NCI-H1105 (cell line): ENCODE results near the gene RAB3B.
"Not testable (repeated sequence)": the region's sequence is repeated elsewhere in the genome, so short reads cannot be mapped to it uniquely, and the experiment has no call there.

ENCODE experiments used
- DNase-seq: peaks from one replicate; lab custom pipeline; 2025; lab: John Stamatoyannopoulos, UW

RAB3B gene, protein sequence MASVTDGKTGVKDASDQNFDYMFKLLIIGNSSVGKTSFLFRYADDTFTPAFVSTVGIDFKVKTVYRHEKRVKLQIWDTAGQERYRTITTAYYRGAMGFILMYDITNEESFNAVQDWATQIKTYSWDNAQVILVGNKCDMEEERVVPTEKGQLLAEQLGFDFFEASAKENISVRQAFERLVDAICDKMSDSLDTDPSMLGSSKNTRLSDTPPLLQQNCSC

DNA sequence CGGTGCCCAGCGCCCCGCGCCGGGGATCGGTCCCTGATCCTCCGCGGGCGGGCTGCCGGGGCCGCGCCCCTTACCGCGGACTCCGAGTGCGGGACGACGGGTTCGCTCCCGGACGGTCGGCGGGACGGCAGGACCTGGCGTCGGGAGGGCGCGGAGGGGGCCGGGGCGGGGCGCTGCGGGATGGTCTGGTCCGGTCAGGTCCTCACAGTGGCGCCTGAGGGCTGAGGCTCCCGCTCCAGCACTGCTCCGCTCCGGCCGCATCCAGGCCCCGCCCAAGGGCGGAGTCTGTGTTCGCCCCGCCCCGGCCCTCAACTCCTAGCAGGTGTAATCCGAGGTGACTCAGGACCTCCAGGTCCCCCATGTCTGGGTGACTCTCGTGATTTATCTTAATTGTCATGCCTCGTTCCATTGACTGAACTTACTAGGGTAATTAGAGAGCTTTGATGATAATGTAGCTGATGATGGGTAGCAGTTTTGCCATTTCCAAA lies at the start of gene RAB3B:
TSS of gene RAB3B (minus strand) at position 223 of the 488 bp plus-strand sequence. CDS start 13,583 bp downstream, outside the sequence.
- DNase-seq, result peak; percentile 77

DNA sequence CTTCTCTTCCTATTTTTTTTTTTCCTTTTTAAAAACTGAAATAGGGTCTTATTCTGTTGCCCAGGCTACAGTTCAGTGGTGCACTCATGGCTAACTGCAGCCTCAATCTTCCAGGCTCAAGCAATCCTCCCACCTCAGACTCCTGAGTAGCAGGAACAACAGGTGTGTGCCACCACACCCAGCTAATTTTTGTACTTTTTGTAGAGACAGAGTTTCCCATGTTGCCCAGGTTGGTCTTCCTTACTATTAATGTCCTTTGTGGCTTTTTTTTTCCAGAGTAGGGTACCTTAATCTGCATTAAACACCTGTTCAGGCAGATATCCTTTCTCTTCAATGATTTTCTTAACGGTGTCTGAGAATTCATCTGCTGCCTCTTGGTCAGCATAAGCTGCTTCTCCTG lies 47.4 kb upstream of the RAB3B start:
- DNase-seq, result no peak

DNA sequence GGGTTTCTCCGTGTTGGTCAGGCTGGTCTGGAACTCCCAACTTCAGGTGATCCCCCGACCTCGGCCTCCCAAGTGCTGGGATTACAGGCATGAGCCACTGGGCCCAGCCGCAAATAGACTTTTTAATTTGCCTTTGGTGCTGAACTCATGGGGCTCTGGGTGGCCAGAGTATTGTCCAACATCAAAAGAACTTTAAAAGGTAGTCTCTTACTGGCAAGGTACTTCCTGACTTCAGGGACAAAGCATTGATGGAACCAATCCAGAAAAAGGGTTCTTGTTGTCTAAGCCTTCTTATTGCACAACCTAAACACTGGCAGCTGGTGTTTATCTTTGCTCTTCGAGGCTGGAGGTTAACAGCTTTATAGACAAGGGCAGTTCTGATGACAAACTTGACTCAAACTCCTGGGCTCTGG lies 46.9 kb upstream of the RAB3B start:
- DNase-seq, result no peak

DNA sequence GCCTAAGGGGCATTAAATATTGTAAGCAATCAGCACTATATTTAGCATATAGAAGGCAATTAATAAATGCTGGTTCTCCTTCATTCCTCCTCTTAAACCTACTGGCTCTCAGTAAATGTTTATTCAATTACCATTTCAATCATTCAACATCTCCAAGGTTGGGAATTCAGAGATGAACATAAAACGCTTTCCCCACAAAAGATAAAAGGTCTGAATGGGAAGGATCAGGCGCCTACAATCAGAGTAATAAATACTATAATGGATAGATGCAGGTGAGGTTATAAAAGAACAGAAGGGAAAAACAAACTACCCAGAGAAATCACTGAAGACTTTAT lies 43.5 kb upstream of the RAB3B start:
- DNase-seq, result no peak

DNA sequence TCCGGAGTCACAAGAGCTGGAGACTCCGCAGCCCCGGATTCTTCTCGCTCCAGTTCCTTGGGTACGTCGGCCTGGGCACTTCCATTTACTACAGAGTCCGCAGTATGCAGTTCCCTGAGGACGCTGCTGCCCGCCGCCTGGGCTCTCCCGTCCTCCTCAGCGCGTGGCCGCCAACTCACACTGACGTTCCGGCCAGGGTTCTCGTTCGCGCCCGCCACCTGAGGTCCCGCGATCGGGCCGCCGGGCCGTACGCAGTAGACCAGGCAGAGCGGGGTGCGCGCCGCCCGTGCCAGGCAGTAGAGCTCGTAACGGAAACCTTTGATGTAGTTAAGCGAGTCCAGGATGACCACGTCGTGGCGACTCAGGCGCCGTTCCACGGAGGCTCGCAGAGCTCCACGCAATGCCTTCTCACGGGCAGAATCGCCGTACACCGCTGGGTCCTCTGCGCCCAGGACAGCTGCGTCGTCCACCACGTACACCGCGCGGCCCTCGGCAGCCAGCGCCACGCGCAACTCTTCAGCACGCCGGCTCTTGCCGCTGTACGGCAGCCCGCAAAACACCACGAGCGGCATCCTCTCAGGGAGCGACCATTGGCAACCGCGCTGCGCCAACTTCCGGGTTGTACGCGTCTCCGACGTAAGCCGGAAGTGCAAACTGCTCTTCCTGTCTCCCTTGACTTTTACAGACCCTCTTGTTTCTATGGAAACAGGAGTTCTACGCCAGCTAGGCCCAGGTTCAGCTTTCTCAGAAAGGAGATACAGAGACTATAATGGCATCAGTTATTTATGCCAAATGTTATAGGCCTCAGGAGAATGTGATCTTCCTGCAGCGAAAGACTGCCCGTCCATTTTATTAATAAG lies 42.9 kb upstream of the RAB3B start, which contains the start of gene KTI12:
TSS of gene KTI12 (minus strand) at position 621 of the 860 bp plus-strand sequence. CDS start at position 572, 49 bp downstream.
- DNase-seq, result peak; percentile 96

DNA sequence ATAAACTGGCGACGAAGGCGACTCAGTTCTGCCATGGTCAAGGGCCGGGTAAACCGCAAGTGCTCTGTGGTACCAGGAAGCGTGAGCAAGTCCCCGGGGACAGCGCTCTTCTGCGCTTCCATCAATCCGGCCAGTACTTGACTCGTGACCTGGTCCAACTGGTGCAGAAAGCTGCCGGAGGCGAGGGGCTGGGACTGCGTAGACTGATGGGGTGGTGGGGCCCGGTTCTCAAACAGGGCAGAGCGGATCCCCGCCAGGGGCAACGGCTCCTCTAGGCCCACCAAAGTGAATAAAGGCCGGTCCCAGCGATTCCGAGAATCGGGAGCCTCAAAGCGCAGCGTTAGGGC lies 42.3 kb upstream of the RAB3B start:
- no peak for DNase-seq

DNA sequence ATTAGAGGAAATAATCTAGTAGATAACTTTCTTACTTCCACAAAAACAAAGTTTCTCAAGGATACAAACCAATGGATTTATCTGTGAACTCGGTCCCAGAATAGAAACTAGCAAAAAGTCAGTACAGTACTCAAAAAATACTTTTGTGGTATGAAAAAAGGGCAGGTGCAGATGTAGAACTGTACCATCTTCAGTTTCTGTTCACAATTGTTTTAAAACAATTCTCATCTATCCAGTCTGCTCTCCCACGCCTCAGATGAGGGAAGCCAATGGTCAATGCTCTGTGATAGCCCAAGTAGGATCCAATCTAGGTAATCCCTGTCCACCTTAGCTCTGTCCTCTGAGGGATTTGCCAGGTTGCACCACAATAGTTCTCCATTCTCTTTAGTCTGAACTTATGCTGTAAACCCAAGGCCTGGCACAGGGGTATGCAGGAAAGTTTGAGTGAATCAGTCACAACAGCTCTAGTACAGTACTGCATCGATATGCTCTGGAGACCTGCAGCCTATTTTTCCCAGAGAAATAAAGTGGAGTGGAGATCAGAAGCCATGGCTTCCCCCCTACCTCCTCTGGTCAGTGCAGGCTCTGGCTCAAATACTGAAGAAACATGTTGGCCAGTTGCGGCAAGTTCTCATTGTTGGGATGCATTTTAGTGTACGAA lies 41.8 kb upstream of the RAB3B start:
- DNase-seq, result no peak

DNA sequence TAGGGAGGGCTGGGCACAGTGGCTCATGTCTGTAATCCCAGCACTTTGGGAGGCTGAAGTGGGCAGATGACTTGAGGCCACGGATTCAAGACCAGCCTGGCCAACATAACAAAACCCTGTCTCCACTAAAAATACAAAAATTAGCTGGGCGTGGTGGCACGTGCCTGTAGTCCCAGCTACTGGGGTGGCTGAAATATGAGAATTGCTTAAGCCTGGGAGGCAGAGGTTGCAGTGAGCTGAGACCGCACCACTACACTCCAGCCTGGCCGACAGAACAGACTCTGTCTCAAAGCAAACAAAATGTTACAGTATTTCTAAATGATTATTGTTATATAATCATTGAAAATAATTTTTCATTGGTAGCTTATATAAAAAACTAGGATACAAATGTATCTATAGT lies 38.3 kb upstream of the RAB3B start:
- not testable (repeated sequence) for DNase-seq

DNA sequence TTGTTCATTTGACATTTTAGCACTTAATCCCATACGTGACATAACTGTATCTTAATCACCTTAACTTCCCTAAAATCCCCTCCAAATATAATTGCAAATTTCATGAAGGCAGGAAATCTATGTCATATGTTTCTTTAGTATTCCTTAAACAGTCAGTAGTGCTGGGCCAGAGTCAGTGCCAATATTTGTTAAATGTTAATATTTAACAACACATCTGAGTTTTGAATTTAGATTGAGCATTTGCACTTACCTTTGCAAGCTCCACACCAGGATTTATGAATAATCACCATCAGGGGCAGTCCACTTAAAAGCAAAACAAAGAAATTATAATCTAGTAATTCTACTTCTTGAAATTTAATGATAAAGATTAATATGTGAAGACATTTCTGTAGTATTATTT lies 37.8 kb upstream of the RAB3B start:
- DNase-seq, result no peak

DNA sequence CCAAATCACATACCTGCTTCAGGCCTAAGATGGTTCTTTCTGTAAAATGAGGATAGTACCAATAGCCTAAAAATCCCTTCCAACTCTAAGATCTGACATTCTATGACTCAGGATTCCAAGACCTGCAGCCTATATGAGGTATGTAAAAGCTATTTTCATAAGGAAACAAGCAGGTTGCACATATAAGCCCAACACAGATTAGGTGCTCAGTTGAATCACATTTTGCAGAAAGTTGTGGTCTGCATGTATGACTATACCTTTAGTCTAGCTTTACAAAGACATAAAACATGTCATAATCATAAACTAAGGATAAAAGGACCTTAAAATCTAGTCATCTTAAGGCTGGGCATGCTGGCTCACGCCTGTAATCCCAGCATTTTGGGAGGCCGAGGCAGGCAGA lies 35.8 kb upstream of the RAB3B start:
- DNase-seq, result no peak

DNA sequence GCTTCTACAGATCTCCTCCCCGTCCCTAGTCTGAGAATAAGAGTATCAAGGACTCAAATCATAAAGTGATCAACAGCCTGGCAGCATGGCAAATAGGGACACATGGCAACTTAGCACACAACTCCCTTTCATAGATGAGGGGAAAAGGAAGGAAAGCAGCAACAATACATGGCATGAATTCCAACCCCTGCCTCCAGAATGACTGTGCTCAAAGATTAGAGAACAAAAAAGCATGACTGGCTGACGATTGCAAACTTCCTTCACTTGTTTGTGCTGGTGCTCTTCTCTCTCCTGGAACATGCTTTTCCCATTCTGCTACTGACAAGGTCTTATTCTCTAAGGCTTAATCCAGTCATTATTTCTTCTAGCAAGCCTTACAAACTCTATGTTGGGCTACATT lies 31.6 kb upstream of the RAB3B start:
- no peak for DNase-seq

DNA sequence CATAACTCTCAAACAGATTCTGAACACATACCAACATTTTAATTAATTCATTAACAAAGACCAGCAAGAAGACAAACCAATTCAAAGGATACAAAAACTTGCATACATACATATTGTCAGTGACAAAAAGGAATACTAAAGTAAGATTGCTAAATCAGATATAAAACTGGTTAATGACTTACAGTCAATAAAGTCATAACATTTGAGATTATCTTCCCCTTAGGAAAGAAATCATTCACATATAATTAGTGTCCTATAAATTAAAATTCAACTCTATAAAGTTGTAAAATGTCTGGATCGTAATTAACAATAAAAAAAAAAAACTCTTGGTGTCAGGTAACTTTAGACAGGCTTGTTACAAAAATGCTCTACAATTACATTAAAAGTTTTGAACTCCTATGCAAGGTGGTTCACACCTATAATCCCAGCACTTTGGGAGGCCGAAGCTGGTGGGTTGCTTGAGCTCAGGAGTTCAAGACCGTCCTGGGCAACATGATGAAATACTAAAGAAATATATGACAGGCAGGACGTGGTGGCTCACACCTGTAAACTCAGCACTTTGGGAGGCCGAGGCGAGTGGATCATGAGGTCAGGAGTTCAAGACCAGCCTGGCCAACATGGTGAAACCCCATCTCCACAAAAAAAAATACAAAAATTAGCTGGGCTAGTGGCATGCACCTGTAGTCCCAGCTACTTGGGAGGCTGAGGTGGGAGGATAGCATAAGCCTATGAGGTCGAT lies 17.7 kb upstream of the RAB3B start:
- DNase-seq, result no peak

DNA sequence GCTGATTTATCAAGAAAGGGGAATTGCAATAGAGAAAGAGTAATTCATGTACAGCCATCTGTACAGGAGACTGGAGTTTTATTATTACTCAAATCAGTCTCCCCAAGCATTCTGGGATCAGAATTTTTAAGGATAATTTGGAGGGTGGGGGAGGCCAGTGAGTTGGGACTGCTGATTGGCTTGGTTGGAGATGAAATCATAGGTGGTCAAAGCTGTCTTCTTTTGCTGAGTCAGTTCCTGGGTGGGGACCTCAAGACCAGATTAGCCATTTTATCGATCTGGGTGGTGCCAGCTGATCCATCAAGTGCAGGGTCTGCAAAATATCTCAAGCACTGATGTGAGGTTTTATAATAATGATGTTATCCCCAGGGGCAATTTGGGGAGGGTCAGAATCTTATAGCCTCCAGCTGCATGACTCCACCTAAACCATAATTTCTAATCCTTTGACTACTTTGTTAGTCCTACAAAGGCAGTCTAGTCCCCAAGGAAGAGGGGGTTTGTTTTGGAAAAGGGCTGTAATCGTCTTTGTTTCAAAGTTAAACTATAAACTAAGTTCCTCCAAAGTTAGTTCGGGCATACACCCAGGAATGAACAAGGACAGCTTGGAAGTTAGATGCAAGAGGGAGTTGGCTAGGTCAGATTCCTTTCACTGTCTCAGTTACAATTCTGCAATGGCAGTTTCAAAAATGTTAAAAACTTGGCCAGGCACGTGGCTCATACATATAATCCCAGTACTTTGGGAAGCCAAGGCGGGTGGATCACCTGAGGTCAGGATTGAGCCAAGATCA lies 16.9 kb upstream of the RAB3B start:
- DNase-seq, result no peak

DNA sequence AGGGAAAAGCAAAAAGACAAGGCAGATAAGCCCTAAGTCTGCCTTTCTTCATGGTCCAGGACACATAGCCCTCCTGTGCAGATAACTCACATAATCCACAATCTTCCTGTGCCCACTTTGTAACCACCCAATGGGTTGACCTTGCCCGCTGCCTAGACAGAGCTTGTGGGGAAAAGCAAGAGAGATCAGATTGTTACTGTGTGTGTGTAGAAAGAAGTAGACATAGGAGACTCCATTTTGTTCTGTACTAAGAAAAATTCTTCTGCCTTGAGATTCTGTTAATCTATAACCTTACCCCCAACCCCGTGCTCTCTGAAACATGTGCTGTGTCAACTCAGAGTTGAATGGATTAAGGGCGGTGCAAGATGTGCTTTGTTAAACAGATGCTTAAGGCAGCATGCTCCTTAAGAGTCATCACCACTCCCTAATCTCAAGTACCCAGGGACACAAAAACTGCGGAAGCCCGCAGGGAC lies 15.6 kb upstream of the RAB3B start:
- not testable (repeated sequence) for DNase-seq

DNA sequence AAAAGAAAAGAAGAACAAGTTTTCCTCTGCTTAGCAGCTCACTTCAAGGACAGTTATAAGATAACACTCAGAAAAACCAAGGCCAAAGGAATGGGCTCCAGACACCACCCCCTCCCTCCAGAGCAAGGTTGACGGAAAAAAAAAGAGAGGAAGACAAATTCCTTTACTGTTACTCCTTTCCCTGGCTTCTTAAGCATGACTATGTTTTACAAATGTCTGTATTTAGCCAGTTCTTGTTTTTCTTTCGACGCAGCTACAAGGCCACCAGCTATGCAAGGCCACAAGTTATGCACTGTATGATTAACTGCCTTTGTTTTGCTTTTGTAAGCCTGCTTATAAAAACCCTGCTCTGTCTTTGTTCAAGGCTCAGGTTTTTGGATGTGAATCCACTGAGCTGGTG lies 15.0 kb upstream of the RAB3B start:
- DNase-seq, result not testable (repeated sequence)

DNA sequence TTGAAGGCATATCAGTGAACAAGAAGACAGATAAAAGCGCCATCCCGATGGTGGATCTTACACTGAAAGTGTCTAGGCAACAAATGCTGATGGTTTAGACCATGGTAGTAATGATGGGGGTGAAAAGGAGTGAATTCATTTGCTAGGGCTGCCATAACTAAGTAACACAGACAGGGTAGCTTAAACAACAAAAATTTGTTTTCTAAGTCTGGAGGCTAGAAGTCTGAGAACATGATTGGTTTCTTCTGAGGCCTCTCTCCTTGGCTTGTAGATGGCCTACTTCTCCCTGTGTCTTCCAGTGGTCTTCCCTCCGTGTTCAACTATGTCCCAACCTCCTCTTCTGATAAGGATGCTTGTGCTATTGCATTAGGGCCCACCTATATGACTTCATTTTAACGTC lies 13.4 kb upstream of the RAB3B start:
- DNase-seq, result no peak

DNA sequence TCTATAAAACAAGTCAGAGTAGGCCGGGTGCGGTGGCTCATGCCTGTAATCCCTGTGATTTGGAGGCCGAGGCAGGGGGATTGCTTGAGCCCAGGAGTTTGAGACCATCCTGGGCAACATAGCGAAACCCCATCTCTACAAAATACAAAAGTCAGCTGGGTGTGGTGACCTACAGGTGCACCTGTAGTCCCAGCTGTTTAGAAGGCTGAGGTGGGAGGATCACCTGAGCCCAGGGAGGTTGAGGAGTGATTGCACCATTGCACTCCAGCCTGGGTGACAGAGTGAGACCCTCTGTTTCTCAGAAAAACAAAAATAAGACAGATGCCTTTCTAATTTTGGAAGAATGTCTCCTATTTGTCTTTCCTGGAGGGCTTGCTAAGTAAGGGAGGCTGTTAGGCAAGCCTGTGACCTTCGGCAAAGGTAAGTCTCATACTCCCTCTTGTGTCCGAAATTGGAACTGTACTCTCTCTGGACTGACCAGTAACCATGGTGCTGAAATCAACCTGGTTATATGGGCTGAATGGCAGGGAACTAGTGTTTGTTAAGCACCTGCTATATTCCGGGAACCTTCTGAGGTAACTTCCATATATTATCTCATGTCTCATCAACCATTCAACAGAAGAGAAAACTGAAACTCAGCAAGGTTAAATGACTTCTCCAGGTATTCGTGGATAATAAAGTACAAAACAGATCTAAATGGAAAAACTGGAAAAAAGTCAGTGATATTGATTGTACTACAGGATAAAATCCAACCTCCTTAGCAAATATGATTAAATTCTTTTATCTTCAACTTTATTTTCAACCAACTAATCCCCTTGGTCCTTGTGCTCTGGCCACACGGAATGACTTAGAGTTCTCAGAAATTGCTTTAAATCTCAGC lies 11.8 kb upstream of the RAB3B start:
- DNase-seq, result peak; percentile 76

DNA sequence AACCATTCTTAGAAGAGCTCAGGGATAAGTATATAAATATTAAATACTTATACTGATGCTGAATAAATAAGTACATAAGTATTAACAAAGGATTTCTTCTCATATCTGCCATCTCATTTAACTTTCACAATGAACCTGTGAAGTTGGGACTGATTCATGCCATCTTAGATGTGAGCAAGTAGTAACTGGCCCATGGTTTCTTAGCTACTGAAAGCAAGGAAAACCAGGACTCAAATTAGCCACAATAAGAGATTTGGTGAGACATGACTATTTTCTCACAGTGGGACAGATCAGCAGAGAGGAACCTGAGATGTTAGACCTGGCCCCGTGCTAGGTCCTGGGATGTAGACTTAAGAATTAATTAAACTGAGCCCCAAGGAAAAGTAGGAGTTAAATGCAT lies 8.2 kb upstream of the RAB3B start:
- DNase-seq, result no peak

DNA sequence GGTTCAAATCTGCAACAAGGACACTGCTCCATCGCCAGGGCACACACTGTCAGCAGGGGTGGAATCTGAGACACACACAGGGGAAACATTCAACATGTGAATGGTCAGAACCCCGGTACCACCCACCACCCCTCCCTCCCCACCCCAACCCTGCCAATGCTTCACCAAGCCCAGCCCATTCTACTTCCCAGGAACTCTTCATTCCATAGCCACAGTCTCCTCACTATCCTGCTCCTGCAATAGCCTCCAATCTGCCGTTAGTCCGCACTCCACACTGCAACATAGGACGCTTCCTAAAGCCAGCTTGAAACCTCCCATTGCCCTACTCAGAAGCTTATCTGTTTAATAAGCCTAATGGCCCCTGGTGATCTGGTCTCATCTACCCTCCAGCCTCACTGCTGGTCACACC lies 7.5 kb upstream of the RAB3B start:
- no peak for DNase-seq
